ENCODE measurements around the gene AGRP. TPM values are rescaled to one million over a fixed set of nuclear protein-coding genes. Genes with fewer than 3 reads are reported as not detected.

Gene AGRP
- total RNA-seq, 6 donors from 2014 or later, result 3.5 to 7.6 (median 3.8) TPM; not detected in 3

GRCh38 chr16:67454852-67455251, 28.5 kb downstream of the AGRP start:
- Histone ChIP-seq H3K4me1 (peaks cover 53 to 75% (median 71%) of the 10 kb centered on the region in 4 donors), H3K4me3 (no peak overlapping the region), H3K27me3 (no peaks in the 10 kb centered on the region), H3K9me3 (no peaks in the 10 kb centered on the region), H3K36me3 (peaks cover 0 to 38% (median 30%) of the 10 kb centered on the region in 4 donors), H3K27ac (no peak overlapping the region)
- DNase-seq (no peak), ATAC-seq (ENCODE audit: low FRiP score in 2 of 2) (no peak)
- 85 to 94% methylated on average over 6 of the region's 6 CpGs for WGBS, 2 donors
- TF ChIP-seq POLR2AphosphoS5 (IDR thresholded peaks at IDR 0.05), result no peak
- no peak for TF ChIP-seq CTCF (IDR thresholded peaks at IDR 0.05)
- TF ChIP-seq POLR2A (IDR thresholded peaks at IDR 0.05), result no peak
- TF ChIP-seq EP300 (IDR thresholded peaks at IDR 0.05), result no peak

- ATAC-seq (ENCODE audit: low FRiP score in 2 of 2) (no peak), DNase-seq (no peak)
- H3K36me3 ChIP-seq, result peaks cover 0 to 46% (median 33%) of the 10 kb centered on the region in 4 donors
- TF ChIP-seq CTCF (IDR thresholded peaks at IDR 0.05) (no peak), POLR2A (IDR thresholded peaks at IDR 0.05) (no peak), EP300 (IDR thresholded peaks at IDR 0.05) (no peak), POLR2AphosphoS5 (IDR thresholded peaks at IDR 0.05) (no peak)
- no peaks in the 10 kb centered on the region for H3K9me3 ChIP-seq
- no peak overlapping the region for H3K4me3 ChIP-seq
- WGBS, 2 donors, result 78% methylated on average over 5 of the region's 5 CpGs
- no peaks in the 10 kb centered on the region for H3K27me3 ChIP-seq
- peaks cover 49 to 75% (median 70%) of the 10 kb centered on the region in 4 donors for H3K4me1 ChIP-seq
- H3K27ac ChIP-seq, result no peak overlapping the region
Measured at GRCh38 chr16:67454104-67454503, 29.2 kb downstream of the AGRP start.

GRCh38 chr16:67451704-67452435, 31.5 kb downstream of the AGRP start:
- peak in 1 of 2 donors; percentile 57 for DNase-seq
- peaks cover 0 to 63% (median 38%) of the 10 kb centered on the region in 4 donors for H3K36me3 ChIP-seq

GRCh38 chr16:67451061-67451703, 32.2 kb downstream of the AGRP start:
- H3K27ac ChIP-seq, result peak overlapping the region in 3 of 4 donors; percentile 4 to 69 (median 7)
- ATAC-seq (ENCODE audit: low FRiP score in 2 of 2) (no peak), DNase-seq (peak in 1 of 2 donors; percentile 75)
- TF ChIP-seq CTCF (IDR thresholded peaks at IDR 0.05) (no peak), POLR2A (IDR thresholded peaks at IDR 0.05) (no peak), POLR2AphosphoS5 (IDR thresholded peaks at IDR 0.05) (no peak), EP300 (IDR thresholded peaks at IDR 0.05) (no peak)
- 75 to 76% methylated on average over 12 of the region's 12 CpGs for WGBS, 2 donors
- H3K36me3 ChIP-seq, result peaks cover 0 to 64% (median 38%) of the 10 kb centered on the region in 4 donors
- H3K9me3 ChIP-seq, result no peaks in the 10 kb centered on the region
- peaks cover 44 to 74% (median 66%) of the 10 kb centered on the region in 4 donors for H3K4me1 ChIP-seq
- H3K4me3 ChIP-seq, result no peak overlapping the region
- H3K27me3 ChIP-seq, result no peaks in the 10 kb centered on the region

More at GRCh38 chr16:67451704-67452435, 31.5 kb downstream of the AGRP start:
- H3K4me1 ChIP-seq, result peaks cover 44 to 72% (median 66%) of the 10 kb centered on the region in 4 donors
- no peak overlapping the region for H3K4me3 ChIP-seq
- no peaks in the 10 kb centered on the region for H3K27me3 ChIP-seq
- 53 to 92% methylated on average over 2 of the region's 2 CpGs for WGBS, 2 donors
- no peak for TF ChIP-seq POLR2A (IDR thresholded peaks at IDR 0.05)
- no peak for TF ChIP-seq CTCF (IDR thresholded peaks at IDR 0.05)
- TF ChIP-seq POLR2AphosphoS5 (IDR thresholded peaks at IDR 0.05), result no peak
- no peak for TF ChIP-seq EP300 (IDR thresholded peaks at IDR 0.05)
- peak overlapping the region; percentile 4 to 69 (median 17) for H3K27ac ChIP-seq
- H3K9me3 ChIP-seq, result no peaks in the 10 kb centered on the region
- peak in 1 of 2 donors; percentile 31 for ATAC-seq (ENCODE audit: low FRiP score in 2 of 2)
